Measurements from ENCODE around the gene C14orf132.
A peak's percentile ranks its signal among the peaks of the same experiment; 100 is the strongest.

Gene C14orf132

GRCh38 chr14:96100161-96101064, 61.3 kb downstream of the C14orf132 start:
- DNase-seq: peak; percentile 86

GRCh38 chr14:96102081-96102856, 63.1 kb downstream of the C14orf132 start:
- DNase-seq: no peak

GRCh38 chr14:96103075-96103474, 63.9 kb downstream of the C14orf132 start:
- DNase-seq: no peak

GRCh38 chr14:96103560-96104460, 64.6 kb downstream of the C14orf132 start:
- no peak for DNase-seq

- peak; percentile 78 for DNase-seq
These were observed 65.4 kb downstream of the C14orf132 start for GRCh38 chr14:96104469-96105057.

- DNase-seq: no peak
These were observed 66.1 kb downstream of the C14orf132 start for GRCh38 chr14:96105089-96105925.

- DNase-seq: no peak
These were observed 66.8 kb downstream of the C14orf132 start for GRCh38 chr14:96105926-96106441.

- no peak for DNase-seq
These were observed 67.7 kb downstream of the C14orf132 start for GRCh38 chr14:96106891-96107290.

GRCh38 chr14:96108061-96108795, 69.1 kb downstream of the C14orf132 start:
- DNase-seq: no peak

GRCh38 chr14:96108911-96109310, 69.7 kb downstream of the C14orf132 start:
- DNase-seq: no peak

GRCh38 chr14:96109596-96110355, 70.6 kb downstream of the C14orf132 start:
- no peak for DNase-seq

GRCh38 chr14:96112032-96112431, 72.9 kb downstream of the C14orf132 start:
- no peak for DNase-seq

- no peak for DNase-seq
These were observed 74.8 kb downstream of the C14orf132 start for GRCh38 chr14:96114002-96114401.

- DNase-seq: no peak
These were observed 78.1 kb downstream of the C14orf132 start for GRCh38 chr14:96117101-96117897.

GRCh38 chr14:96117960-96118359, 78.8 kb downstream of the C14orf132 start:
- no peak for DNase-seq

- DNase-seq: no peak
These were observed 79.2 kb downstream of the C14orf132 start for GRCh38 chr14:96118391-96118790.

GRCh38 chr14:96119947-96120346, 80.8 kb downstream of the C14orf132 start:
- no peak for DNase-seq

GRCh38 chr14:96120392-96120791, 81.2 kb downstream of the C14orf132 start:
- DNase-seq: no peak

GRCh38 chr14:96120941-96121340, 81.8 kb downstream of the C14orf132 start:
- no peak for DNase-seq

Measured in right hindlimb (tissue), 1 donor.